Measurements from ENCODE around the gene KCNK4. TPM values are rescaled to one million over a fixed set of nuclear protein-coding genes. Genes with fewer than 3 reads are reported as not detected.

The KCNK4 gene
- total RNA-seq, 1 experiment from 2014 or later = 0.28 TPM

DNA sequence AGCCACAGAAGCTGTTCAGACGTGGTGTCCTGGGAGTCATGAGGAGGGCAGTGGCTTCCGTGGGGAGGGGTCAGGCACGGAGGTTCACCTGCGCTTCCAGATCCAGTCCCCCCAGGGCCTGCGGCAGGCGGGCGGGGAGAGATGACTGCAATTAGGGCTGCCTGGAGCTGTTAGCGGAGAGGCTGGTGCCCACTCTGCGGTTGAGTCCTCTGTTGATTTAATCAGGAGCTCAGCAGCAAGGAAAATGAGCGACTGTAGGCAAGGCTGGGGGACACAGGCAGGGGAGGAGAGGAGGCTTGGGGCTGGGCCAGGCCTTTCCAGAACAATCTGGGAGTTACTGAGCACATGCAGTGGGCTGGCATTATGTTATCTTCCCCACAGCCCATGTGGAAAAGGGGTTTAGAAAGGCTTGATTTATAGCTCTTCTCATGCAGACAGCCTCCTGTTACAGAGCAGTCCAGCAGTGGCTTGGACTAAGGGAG, 26.7 kb upstream of the KCNK4 start:
- peaks cover 36 to 80% (median 58%) of the 10 kb centered on the region in 3 experiments for H3K36me3 Mint-ChIP-seq (ENCODE audit: insufficient read depth in 1 of 3, low read depth in 3 of 3)
- Histone ChIP-seq H3K23me2 (ENCODE audit: insufficient read length, low read depth, low read length, poor library complexity, severe bottlenecking) (peaks cover 4% of the 10 kb centered on the region), H4K8ac (replicated peaks; ENCODE audit: insufficient read length, low read depth, low read length) (no peak overlapping the region), H3K4ac (ENCODE audit: low read depth, low read length) (no peak overlapping the region), H3K4me1 (ENCODE audit: insufficient read depth, low read length) (no peaks in the 10 kb centered on the region), H3K14ac (ENCODE audit: insufficient read depth, low read length) (no peak overlapping the region), H2BK120ac (ENCODE audit: low read depth, low read length, poor library complexity, severe bottlenecking) (no peak overlapping the region), H4K91ac (ENCODE audit: insufficient read length, low read depth, low read length) (no peak overlapping the region), H3K79me2 (ENCODE audit: insufficient read depth, low read length) (no peaks in the 10 kb centered on the region), H2BK15ac (ENCODE audit: low read depth, low read length) (no peak overlapping the region), H3K4me2 (ENCODE audit: insufficient read depth, insufficient read length, low read length) (no peak overlapping the region), H3K23ac (ENCODE audit: insufficient read length, low read depth, low read length) (no peak overlapping the region), H2AK5ac (ENCODE audit: insufficient read length, low read length) (no peak overlapping the region), H2BK20ac (ENCODE audit: low read depth, low read length, poor library complexity, severe bottlenecking) (no peak overlapping the region), H3K56ac (ENCODE audit: insufficient read length, low read depth, low read length) (no peak overlapping the region), H4K5ac (ENCODE audit: insufficient read length, low read depth, low read length) (no peak overlapping the region), H3K9me3 (ENCODE audit: control insufficient read depth, low read depth, low read length) (no peaks in the 10 kb centered on the region), H3K18ac (ENCODE audit: insufficient read length, low read depth, low read length) (no peak overlapping the region), H3K27me3 (ENCODE audit: insufficient read depth, low read length) (no peaks in the 10 kb centered on the region), H2AFZ (ENCODE audit: low read length) (no peak overlapping the region), H2BK5ac (ENCODE audit: insufficient read length, low read length) (no peak overlapping the region), H4K20me1 (ENCODE audit: control insufficient read depth, insufficient read depth, insufficient read length) (no peaks in the 10 kb centered on the region), H2BK12ac (ENCODE audit: insufficient read length, low read depth, low read length) (no peak overlapping the region), H3K79me1 (ENCODE audit: insufficient read depth, low read depth, low read length, poor library complexity, severe bottlenecking) (no peaks in the 10 kb centered on the region), H3T11ph (ENCODE audit: low read length) (no peak overlapping the region), H3K27ac (ENCODE audit: insufficient read length, low read depth, low read length) (no peak overlapping the region), H3K9ac (ENCODE audit: extremely low read depth, insufficient read length, low read length) (no peak overlapping the region)
- peak overlapping the region in 2 of 3 experiments; percentile 44 to 49; a peak in 3 of 7 replicates for H3K27ac Mint-ChIP-seq
- peaks cover 11 to 21% of the 10 kb centered on the region in 2 experiments for H3K4me1 Mint-ChIP-seq
- WGBS (ENCODE audit: extremely low coverage, insufficient read length, low lambda C conversion rate) = no CpG with 5 or more reads among the region's 10 CpGs
- H3K27me3 Mint-ChIP-seq (ENCODE audit: low read depth) = no peaks in the 10 kb centered on the region
- no peak overlapping the region; a peak in 1 of 5 replicates for H3K4me3 Mint-ChIP-seq
- no peaks in the 10 kb centered on the region for H3K9me3 Mint-ChIP-seq
- TF ChIP-seq, protein P1, sequence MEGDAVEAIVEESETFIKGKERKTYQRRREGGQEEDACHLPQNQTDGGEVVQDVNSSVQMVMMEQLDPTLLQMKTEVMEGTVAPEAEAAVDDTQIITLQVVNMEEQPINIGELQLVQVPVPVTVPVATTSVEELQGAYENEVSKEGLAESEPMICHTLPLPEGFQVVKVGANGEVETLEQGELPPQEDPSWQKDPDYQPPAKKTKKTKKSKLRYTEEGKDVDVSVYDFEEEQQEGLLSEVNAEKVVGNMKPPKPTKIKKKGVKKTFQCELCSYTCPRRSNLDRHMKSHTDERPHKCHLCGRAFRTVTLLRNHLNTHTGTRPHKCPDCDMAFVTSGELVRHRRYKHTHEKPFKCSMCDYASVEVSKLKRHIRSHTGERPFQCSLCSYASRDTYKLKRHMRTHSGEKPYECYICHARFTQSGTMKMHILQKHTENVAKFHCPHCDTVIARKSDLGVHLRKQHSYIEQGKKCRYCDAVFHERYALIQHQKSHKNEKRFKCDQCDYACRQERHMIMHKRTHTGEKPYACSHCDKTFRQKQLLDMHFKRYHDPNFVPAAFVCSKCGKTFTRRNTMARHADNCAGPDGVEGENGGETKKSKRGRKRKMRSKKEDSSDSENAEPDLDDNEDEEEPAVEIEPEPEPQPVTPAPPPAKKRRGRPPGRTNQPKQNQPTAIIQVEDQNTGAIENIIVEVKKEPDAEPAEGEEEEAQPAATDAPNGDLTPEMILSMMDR (conservative IDR thresholded peaks at IDR 0.05) = no peak
- no peak for DNase-seq

Data from H9 (cell line).